Activated CD8-positive, alpha-beta T cell treated with anti-CD3 and anti-CD28 coated beads for 36 hours (primary cell): ENCODE data around the gene MACROH2A1. TPM values are rescaled to one million over a fixed set of nuclear protein-coding genes. Genes with fewer than 3 reads are reported as not detected.

ENCODE experiments used
- ATAC-seq: fragments of 200-7000 bp; cut with Tn5 transposase; one replicate; pipeline ENCODE4 v1.10.0; 2021; ENCODE audit warnings: mild to moderate bottlenecking, moderate library complexity
- CTCF ChIA-PET: fragments of 350-600 bp; sonication (Branson Sonifier 250); formaldehyde crosslinking; loops from one replicate; lab custom pipeline; 2021; ENCODE audit warnings: antibody characterized with exemption; lab: Charles Lee
- POLR2A ChIA-PET: fragments of 350-600 bp; sonication (Branson Sonifier 250); formaldehyde crosslinking; loops from one replicate; lab custom pipeline; 2021; ENCODE audit warnings: antibody characterized with exemption; lab: Charles Lee
- DNase-seq: peaks from one replicate; pipeline ENCODE4 v3.0.0-alpha.2; 2020
- H3K27ac Mint-ChIP-seq: one replicate; pipeline ENCODE4 v1.8.0; 2021; ENCODE audit warnings: mild to moderate bottlenecking, mixed read lengths
- H3K27me3 Mint-ChIP-seq: one replicate; pipeline ENCODE4 v1.8.0; 2021; ENCODE audit warnings: mixed read lengths
- H3K36me3 Mint-ChIP-seq: one replicate; pipeline ENCODE4 v1.8.0; 2021; ENCODE audit warnings: low read depth, mixed read lengths
- H3K4me1 Mint-ChIP-seq: one replicate; pipeline ENCODE4 v1.8.0; 2021; ENCODE audit warnings: low read depth, mixed read lengths
- H3K4me3 Mint-ChIP-seq: one replicate; pipeline ENCODE4 v1.8.0; 2021; ENCODE audit warnings: mild to moderate bottlenecking, moderate library complexity, mixed read lengths
- H3K9me3 Mint-ChIP-seq: one replicate; pipeline ENCODE4 v1.8.0; 2021; ENCODE audit warnings: mixed read lengths
- intact Hi-C: fragments of 100-400 bp; cut with micrococcal nuclease; formaldehyde crosslinking; loops from one replicate; pipeline ENCODE4 v1.10.0; 2022
- total RNA-seq, 2 experiments: library from RNA; stranded (reverse); gene quantifications; one replicate each; pipeline ENCODE4 v1.2.3, GENCODE V29; 2021
- TF ChIP-seq, protein P1 (sequence below): fragments of 200-600 bp; IDR thresholded peaks from one replicate; pipeline ENCODE4 v1.8.0; 2022; ENCODE audit warnings: antibody characterized with exemption, mild to moderate bottlenecking

The MACROH2A1 gene
- total RNA-seq, 2 experiments from 2014 or later, result 170 to 179 TPM

GRCh38 chr5:135360278-135361274 is 38.5 kb downstream of the MACROH2A1 start:
- no peak overlapping the region for H3K27ac Mint-ChIP-seq
- intact Hi-C loops, result no loop called here
- no peaks in the 10 kb centered on the region for H3K27me3 Mint-ChIP-seq
- no peaks in the 10 kb centered on the region for H3K9me3 Mint-ChIP-seq
- CTCF ChIA-PET, result interaction anchor here (0.7 to 1.2 kb wide), 2 partner anchors 13 to 65 kb away, joined by 3 to 4 read pairs; no protein-coding TSS in a partner anchor
- no peak for ATAC-seq
- peaks cover 40% of the 10 kb centered on the region for H3K36me3 Mint-ChIP-seq
- TF ChIP-seq, protein P1, sequence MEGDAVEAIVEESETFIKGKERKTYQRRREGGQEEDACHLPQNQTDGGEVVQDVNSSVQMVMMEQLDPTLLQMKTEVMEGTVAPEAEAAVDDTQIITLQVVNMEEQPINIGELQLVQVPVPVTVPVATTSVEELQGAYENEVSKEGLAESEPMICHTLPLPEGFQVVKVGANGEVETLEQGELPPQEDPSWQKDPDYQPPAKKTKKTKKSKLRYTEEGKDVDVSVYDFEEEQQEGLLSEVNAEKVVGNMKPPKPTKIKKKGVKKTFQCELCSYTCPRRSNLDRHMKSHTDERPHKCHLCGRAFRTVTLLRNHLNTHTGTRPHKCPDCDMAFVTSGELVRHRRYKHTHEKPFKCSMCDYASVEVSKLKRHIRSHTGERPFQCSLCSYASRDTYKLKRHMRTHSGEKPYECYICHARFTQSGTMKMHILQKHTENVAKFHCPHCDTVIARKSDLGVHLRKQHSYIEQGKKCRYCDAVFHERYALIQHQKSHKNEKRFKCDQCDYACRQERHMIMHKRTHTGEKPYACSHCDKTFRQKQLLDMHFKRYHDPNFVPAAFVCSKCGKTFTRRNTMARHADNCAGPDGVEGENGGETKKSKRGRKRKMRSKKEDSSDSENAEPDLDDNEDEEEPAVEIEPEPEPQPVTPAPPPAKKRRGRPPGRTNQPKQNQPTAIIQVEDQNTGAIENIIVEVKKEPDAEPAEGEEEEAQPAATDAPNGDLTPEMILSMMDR, result no peak
- no peak overlapping the region for H3K4me3 Mint-ChIP-seq
- POLR2A ChIA-PET, result interaction anchor here (0.6 to 2.0 kb wide), 4 partner anchors 9 to 327 kb away, joined by 3 to 6 read pairs (median 4); no protein-coding TSS in a partner anchor
- peaks cover 11% of the 10 kb centered on the region for H3K4me1 Mint-ChIP-seq
- DNase-seq, result no peak

DNA sequence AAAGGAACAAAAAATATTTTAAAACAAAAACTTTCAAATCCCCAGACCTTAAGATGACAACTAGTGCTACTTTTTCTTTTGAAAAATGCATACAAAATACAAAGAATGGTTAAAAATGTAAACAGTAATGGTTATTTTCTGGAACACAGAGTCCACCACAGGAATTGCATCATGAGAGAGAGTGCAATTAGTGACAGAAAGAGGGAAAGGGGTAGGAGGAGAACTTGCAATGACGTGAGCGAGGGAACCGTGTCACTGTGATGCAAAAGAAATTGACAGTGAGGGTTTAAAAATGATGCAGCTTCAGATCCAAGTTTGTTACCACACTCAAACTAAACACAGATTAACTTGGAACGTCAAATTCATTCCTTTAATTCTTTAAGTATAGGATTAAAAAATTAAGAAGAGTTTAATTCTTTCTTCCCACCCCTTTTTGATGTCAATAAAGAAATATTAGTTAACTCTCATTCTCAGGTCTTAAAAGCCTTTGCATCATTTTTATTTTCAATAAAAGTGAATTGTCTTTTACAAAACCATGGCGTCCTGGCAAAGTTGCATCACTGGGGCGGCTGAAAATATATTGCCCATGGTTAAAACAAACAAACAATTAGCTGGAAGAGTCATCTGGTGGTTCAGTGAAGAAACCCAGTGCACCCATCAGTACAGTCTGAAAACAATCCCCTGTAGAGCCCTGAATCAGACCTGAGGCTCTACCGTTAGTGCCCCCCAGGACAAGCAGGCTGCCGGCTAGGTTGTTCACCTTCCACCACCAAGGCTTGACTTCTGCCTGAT is 39.5 kb downstream of the MACROH2A1 start:
- H3K4me3 Mint-ChIP-seq, result no peak overlapping the region
- no peak for DNase-seq
- intact Hi-C loops, result no loop called here
- H3K27me3 Mint-ChIP-seq, result no peaks in the 10 kb centered on the region
- peaks cover 39% of the 10 kb centered on the region for H3K36me3 Mint-ChIP-seq
- POLR2A ChIA-PET, result interaction anchor here (1.1 to 2.0 kb wide), 3 partner anchors 10 to 18 kb away, joined by 3 to 6 read pairs (median 5); no protein-coding TSS in a partner anchor
- CTCF ChIA-PET, result no interaction called here
- TF ChIP-seq, protein P1, result no peak
- no peak overlapping the region for H3K27ac Mint-ChIP-seq
- H3K4me1 Mint-ChIP-seq, result peaks cover 11% of the 10 kb centered on the region
- no peak for ATAC-seq
- no peaks in the 10 kb centered on the region for H3K9me3 Mint-ChIP-seq

- TF ChIP-seq, protein P1, result no peak
- H3K4me3 Mint-ChIP-seq, result no peak overlapping the region
- POLR2A ChIA-PET, result no interaction called here
- CTCF ChIA-PET, result no interaction called here
- no peak for ATAC-seq
- intact Hi-C loops, result no loop called here
- H3K9me3 Mint-ChIP-seq, result no peaks in the 10 kb centered on the region
- DNase-seq, result no peak
- no peaks in the 10 kb centered on the region for H3K27me3 Mint-ChIP-seq
- peaks cover 4% of the 10 kb centered on the region for H3K4me1 Mint-ChIP-seq
- H3K36me3 Mint-ChIP-seq, result peaks cover 35% of the 10 kb centered on the region
- no peak overlapping the region for H3K27ac Mint-ChIP-seq
Measured at GRCh38 chr5:135357685-135358084, 41.3 kb downstream of the MACROH2A1 start.

GRCh38 chr5:135356522-135357318 is 42.3 kb downstream of the MACROH2A1 start:
- ChIA-PET CTCF (no interaction called here), POLR2A (interaction anchor here (1.0 kb wide), 1 partner anchor 10 kb away, joined by 3 read pairs; no protein-coding TSS in a partner anchor)
- TF ChIP-seq, protein P1, result no peak
- Mint-ChIP-seq H3K4me1 (peaks cover 4% of the 10 kb centered on the region), H3K9me3 (no peaks in the 10 kb centered on the region), H3K36me3 (peaks cover 35% of the 10 kb centered on the region), H3K27me3 (no peaks in the 10 kb centered on the region), H3K27ac (no peak overlapping the region), H3K4me3 (no peak overlapping the region)
- intact Hi-C loops, result no loop called here
- DNase-seq (no peak), ATAC-seq (no peak)
